AG09309 (cell line): ENCODE results near the gene HVCN1.

Source experiments
- DNase-seq: peaks from one replicate; pipeline ENCODE4 v3.0.0-alpha.2; 2010; ENCODE audit warnings: low read depth
- H3K4me3 ChIP-seq: 2 replicates; pipeline ENCODE4 v1.5.1; 2011; ENCODE audit warnings: mild to moderate bottlenecking, low read depth, low read length, moderate library complexity; ENCODE audit not compliant: control insufficient read depth
- CTCF ChIP-seq: IDR thresholded peaks from 2 replicates; pipeline ENCODE4 v1.5.1; 2011; ENCODE audit warnings: mild to moderate bottlenecking, low read depth, low read length, inconsistent platforms; ENCODE audit not compliant: insufficient read depth, control insufficient read depth; ENCODE audit errors: missing control alignments

Gene HVCN1

GRCh38 chr12:110635055-110635454 is 53.9 kb downstream of the HVCN1 start:
- no peak for TF ChIP-seq CTCF
- no peak for DNase-seq
- no peak overlapping the region for H3K4me3 ChIP-seq

- DNase-seq, result no peak
- TF ChIP-seq CTCF, result no peak
- H3K4me3 ChIP-seq, result no peak overlapping the region
These were observed 61.3 kb downstream of the HVCN1 start for GRCh38 chr12:110627500-110628195.

GRCh38 chr12:110622582-110622981 is 66.3 kb downstream of the HVCN1 start:
- no peak for TF ChIP-seq CTCF
- no peak for DNase-seq
- H3K4me3 ChIP-seq, result no peak overlapping the region

GRCh38 chr12:110619534-110619953 is 69.4 kb downstream of the HVCN1 start:
- H3K4me3 ChIP-seq, result no peak overlapping the region
- DNase-seq, result peak; percentile 1
- TF ChIP-seq CTCF, result no peak

GRCh38 chr12:110616471-110617115 is 72.3 kb downstream of the HVCN1 start:
- TF ChIP-seq CTCF, result no peak
- H3K4me3 ChIP-seq, result no peak overlapping the region
- DNase-seq, result no peak

- TF ChIP-seq CTCF, result no peak
- no peak for DNase-seq
- no peak overlapping the region for H3K4me3 ChIP-seq
These were observed 73.7 kb downstream of the HVCN1 start for GRCh38 chr12:110615171-110615570.
